Upper lobe of left lung (tissue), 6 donors: Measurements from ENCODE around the gene RBMS1. TPM values are rescaled to one million over a fixed set of nuclear protein-coding genes. Genes with fewer than 3 reads are reported as not detected.

ENCODE experiments used
- ATAC-seq, 2 donors: fragments of 200-7000 bp; cut with Tn5 transposase; one replicate each; pipeline ENCODE4 v1.9.1; 2022; ENCODE audit warnings: mild to moderate bottlenecking in 2 of 2, moderate library complexity in 2 of 2; ENCODE audit not compliant: low FRiP score in 2 of 2
- DNase-seq, 2 donors: peaks; one replicate each; pipeline ENCODE4 v3.0.0-alpha.2; 2019 to 2020
- H3K27ac ChIP-seq, 4 donors: fragments of 200-600 bp; sonication (generic); one replicate each; pipeline ENCODE4 v1.5.1; 2016 to 2019
- H3K27me3 ChIP-seq, 4 donors: fragments of 200-600 bp; sonication (generic); one replicate each; pipeline ENCODE4 v1.5.1; 2017 to 2019
- H3K36me3 ChIP-seq, 4 donors: fragments of 200-600 bp; sonication (generic); one replicate each; pipeline ENCODE4 v1.5.1; 2016 to 2019
- H3K4me1 ChIP-seq, 4 donors: fragments of 200-600 bp; sonication (generic); one replicate each; pipeline ENCODE4 v1.5.1; 2018 to 2019
- H3K4me3 ChIP-seq, 4 donors: fragments of 200-600 bp; sonication (generic); one replicate each; pipeline ENCODE4 v1.5.1; 2017 to 2019; ENCODE audit warnings: mild to moderate bottlenecking in 2 of 4, moderate library complexity in 1 of 4
- H3K9me3 ChIP-seq, 4 donors: fragments of 200-600 bp; sonication (generic); one replicate each; pipeline ENCODE4 v1.5.1; 2018 to 2019
- CTCF ChIP-seq, 6 experiments: fragments of 450-650 bp in 4 of 6; fragments of 200-600 bp in 2 of 6; sonication (generic) in 2 of 6; IDR thresholded peaks; one replicate each; pipeline ENCODE4 v1.5.1; 2016 to 2019; ENCODE audit warnings: antibody characterized with exemption in 6 of 6
- EP300 ChIP-seq, 4 donors: sonication (generic); formaldehyde crosslinking; IDR thresholded peaks; one replicate each; pipeline ENCODE4 v1.5.1; 2017; ENCODE audit warnings: antibody characterized with exemption in 4 of 4, control low read depth in 2 of 4
- POLR2A ChIP-seq, 4 donors: fragments of 450-650 bp; IDR thresholded peaks; one replicate each; pipeline ENCODE4 v1.5.1; 2016 to 2017; ENCODE audit warnings: antibody characterized with exemption in 4 of 4, mild to moderate bottlenecking in 2 of 4
- POLR2AphosphoS5 ChIP-seq, 2 donors: sonication (generic); formaldehyde crosslinking; IDR thresholded peaks; one replicate each; pipeline ENCODE4 v1.5.1; 2017; ENCODE audit warnings: antibody characterized with exemption in 2 of 2
- WGBS, 2 donors: methylation state at CpG; one replicate each; pipeline ENCODE4 v1.1.5; 2017 to 2018; 5-methylcytosine and 5-hydroxymethylcytosine counted together
- total RNA-seq, 6 donors: library from RNA; depleted of rRNA in 4 of 6; stranded (reverse); fragments of >200 nt in 4 of 6; gene quantifications; one replicate each; pipeline versions ENCODE4 v1.1.0 to v1.2.1, GENCODE V29; 2016 to 2021
- donor health status: DM: no; HTN: no; CAD: no; lungs with moderate emphysema.
- donor health status: DM: no; HTN: yes; CAD: no; lungs with severe emphysema.

Gene RBMS1
- total RNA-seq, 6 donors from 2014 or later = 81.3 to 125 (median 95.4) TPM

GRCh38 chr2:160433466-160434140, 60.0 kb downstream of the RBMS1 start:
- H3K27ac ChIP-seq = peak overlapping the region in 1 of 4 donors; percentile 39
- H3K4me1 ChIP-seq = peaks cover 14 to 31% (median 24%) of the 10 kb centered on the region in 4 donors
- H3K4me3 ChIP-seq = no peak overlapping the region
- no peak for TF ChIP-seq EP300 (IDR thresholded peaks at IDR 0.05)
- whole genome bisulfite sequencing, 2 donors = 33 to 41% methylated on average over 4 of the region's 4 CpGs
- peaks cover 0 to 13% (median 2%) of the 10 kb centered on the region in 4 donors for H3K9me3 ChIP-seq
- DNase-seq = no peak
- no peaks in the 10 kb centered on the region for H3K27me3 ChIP-seq
- no peaks in the 10 kb centered on the region for H3K36me3 ChIP-seq
- no peak for ATAC-seq

GRCh38 chr2:160432633-160433032, 61.0 kb downstream of the RBMS1 start:
- WGBS, 2 donors = 83 to 90% methylated on average over 4 of the region's 4 CpGs
- no peak for DNase-seq
- TF ChIP-seq EP300 (IDR thresholded peaks at IDR 0.05) (no peak), CTCF (IDR thresholded peaks at IDR 0.05) (no peak), POLR2AphosphoS5 (IDR thresholded peaks at IDR 0.05) (peak in 1 of 2 donors; percentile 10)
- H3K4me3 ChIP-seq = no peak overlapping the region
- peaks cover 0 to 13% (median 2%) of the 10 kb centered on the region in 4 donors for H3K9me3 ChIP-seq
- no peaks in the 10 kb centered on the region for H3K36me3 ChIP-seq
- ATAC-seq = no peak
- no peaks in the 10 kb centered on the region for H3K27me3 ChIP-seq
- peaks cover 22 to 37% (median 31%) of the 10 kb centered on the region in 4 donors for H3K4me1 ChIP-seq
- H3K27ac ChIP-seq = peak overlapping the region in 1 of 4 donors; percentile 20

GRCh38 chr2:160431441-160431840, 62.2 kb downstream of the RBMS1 start:
- peaks cover 29 to 45% (median 36%) of the 10 kb centered on the region in 4 donors for H3K4me1 ChIP-seq

GRCh38 chr2:160430001-160430344, 63.6 kb downstream of the RBMS1 start:
- H3K27me3 ChIP-seq = no peaks in the 10 kb centered on the region
- no peak overlapping the region for H3K4me3 ChIP-seq
- H3K27ac ChIP-seq = peak overlapping the region in 3 of 4 donors; percentile 9 to 69 (median 16)
- H3K4me1 ChIP-seq = peaks cover 37 to 60% (median 46%) of the 10 kb centered on the region in 4 donors
- no peak for TF ChIP-seq EP300 (IDR thresholded peaks at IDR 0.05)
- no peak for TF ChIP-seq POLR2A (IDR thresholded peaks at IDR 0.05)
- TF ChIP-seq CTCF (IDR thresholded peaks at IDR 0.05) = no peak
- no peak for TF ChIP-seq POLR2AphosphoS5 (IDR thresholded peaks at IDR 0.05)
- no peaks in the 10 kb centered on the region for H3K36me3 ChIP-seq
- H3K9me3 ChIP-seq = peaks cover 0 to 13% (median 2%) of the 10 kb centered on the region in 4 donors
- no peak for ATAC-seq
- DNase-seq = no peak

More at GRCh38 chr2:160431441-160431840, 62.2 kb downstream of the RBMS1 start:
- H3K27ac ChIP-seq = no peak overlapping the region
- no peaks in the 10 kb centered on the region for H3K36me3 ChIP-seq
- no peaks in the 10 kb centered on the region for H3K27me3 ChIP-seq
- no peak for TF ChIP-seq EP300 (IDR thresholded peaks at IDR 0.05)
- WGBS, 2 donors = 97 to 100% methylated on average over 1 of the region's 1 CpG
- ATAC-seq (no peak), DNase-seq (no peak)
- H3K4me3 ChIP-seq = no peak overlapping the region
- H3K9me3 ChIP-seq = peaks cover 0 to 13% (median 2%) of the 10 kb centered on the region in 4 donors

GRCh38 chr2:160429248-160430000, 64.2 kb downstream of the RBMS1 start:
- WGBS, 2 donors = 30 to 34% methylated on average over 1 of the region's 1 CpG
- H3K27me3 ChIP-seq = no peaks in the 10 kb centered on the region
- peaks cover 33 to 62% (median 42%) of the 10 kb centered on the region in 4 donors for H3K4me1 ChIP-seq
- no peak for TF ChIP-seq POLR2AphosphoS5 (IDR thresholded peaks at IDR 0.05)
- peak in 5 of 6 experiments; percentile 40 to 54 (median 41) for TF ChIP-seq CTCF (IDR thresholded peaks at IDR 0.05)
- peak overlapping the region in 3 of 4 donors; percentile 9 to 69 (median 46) for H3K27ac ChIP-seq
- H3K4me3 ChIP-seq = no peak overlapping the region
- DNase-seq (no peak), ATAC-seq (peak in 1 of 2 donors; percentile 65)
- H3K9me3 ChIP-seq = peaks cover 0 to 13% (median 2%) of the 10 kb centered on the region in 4 donors
- H3K36me3 ChIP-seq = no peaks in the 10 kb centered on the region
